Central memory CD8-positive, alpha-beta T cell (primary cell): Measurements from ENCODE around the gene ERMP1.
A peak's percentile ranks its signal among the peaks of the same experiment; 100 is the strongest.

Experiments
- ATAC-seq: fragments of 150-1000 bp; cut with Tn5 transposase; replicated peaks from 2 replicates; pipeline ENCODE4 v1.10.0; 2022; ENCODE audit warnings: mild to moderate bottlenecking, moderate FRiP score, moderate number of reproducible peaks; ENCODE audit not compliant: poor library complexity, severe bottlenecking; ENCODE audit errors: extremely low read depth
- DNase-seq, 2 donors: peaks; one replicate each; pipeline ENCODE4 v3.0.0; 2021; ENCODE audit warnings: low spot score in 2 of 2
- H3K27ac Mint-ChIP-seq: one replicate; pipeline ENCODE4 v1.8.0; 2022; ENCODE audit warnings: low read depth, mild to moderate bottlenecking, moderate library complexity, mixed read lengths
- H3K27me3 Mint-ChIP-seq: one replicate; pipeline ENCODE4 v1.8.0; 2022; ENCODE audit warnings: mixed read lengths
- H3K36me3 Mint-ChIP-seq: one replicate; pipeline ENCODE4 v1.8.0; 2022; ENCODE audit warnings: mild to moderate bottlenecking, moderate library complexity, mixed read lengths; ENCODE audit not compliant: insufficient read depth
- H3K4me1 Mint-ChIP-seq: one replicate; pipeline ENCODE4 v1.8.0; 2022; ENCODE audit warnings: mixed read lengths
- H3K4me3 Mint-ChIP-seq: one replicate; pipeline ENCODE4 v1.8.0; 2022; ENCODE audit warnings: mild to moderate bottlenecking, moderate library complexity, mixed read lengths
- H3K9me3 Mint-ChIP-seq: one replicate; pipeline ENCODE4 v1.8.0; 2022; ENCODE audit warnings: mixed read lengths

Gene ERMP1

DNA sequence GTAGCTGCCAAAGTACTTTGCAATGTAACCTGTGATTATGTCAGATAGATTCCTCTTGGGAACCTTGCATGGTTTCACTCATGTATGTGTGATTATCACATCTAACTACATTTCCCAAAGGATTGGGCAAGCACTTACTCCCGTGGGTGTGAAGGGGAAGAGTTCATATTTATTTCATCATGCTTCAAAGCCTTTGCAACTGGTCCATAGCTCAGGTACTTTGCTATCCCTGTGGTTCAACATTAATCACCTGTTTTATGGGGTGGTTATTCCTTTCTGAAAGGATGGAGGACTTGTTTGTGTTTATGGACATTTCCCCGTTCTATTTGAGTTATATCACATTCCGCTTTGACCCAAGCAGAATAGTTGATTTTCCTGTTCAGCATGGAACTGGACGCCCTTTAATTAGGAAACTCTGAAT is 13.6 kb upstream of the ERMP1 start:
- H3K27ac Mint-ChIP-seq: no peak overlapping the region

GRCh38 chr9:5846096-5846495 is 13.2 kb upstream of the ERMP1 start:
- H3K27me3 Mint-ChIP-seq: no peaks in the 10 kb centered on the region
- no peak overlapping the region for H3K4me3 Mint-ChIP-seq
- peaks cover 54% of the 10 kb centered on the region for H3K4me1 Mint-ChIP-seq
- no peak for ATAC-seq
- H3K27ac Mint-ChIP-seq: no peak overlapping the region
- H3K36me3 Mint-ChIP-seq: peaks cover 13% of the 10 kb centered on the region
- DNase-seq: no peak
- no peaks in the 10 kb centered on the region for H3K9me3 Mint-ChIP-seq

More for the DNA sequence above, 13.6 kb upstream of the ERMP1 start:
- Mint-ChIP-seq H3K27me3 (no peaks in the 10 kb centered on the region), H3K36me3 (peaks cover 13% of the 10 kb centered on the region), H3K9me3 (no peaks in the 10 kb centered on the region), H3K4me1 (peaks cover 54% of the 10 kb centered on the region), H3K4me3 (no peak overlapping the region)
- no peak for ATAC-seq
- DNase-seq: no peak

DNA sequence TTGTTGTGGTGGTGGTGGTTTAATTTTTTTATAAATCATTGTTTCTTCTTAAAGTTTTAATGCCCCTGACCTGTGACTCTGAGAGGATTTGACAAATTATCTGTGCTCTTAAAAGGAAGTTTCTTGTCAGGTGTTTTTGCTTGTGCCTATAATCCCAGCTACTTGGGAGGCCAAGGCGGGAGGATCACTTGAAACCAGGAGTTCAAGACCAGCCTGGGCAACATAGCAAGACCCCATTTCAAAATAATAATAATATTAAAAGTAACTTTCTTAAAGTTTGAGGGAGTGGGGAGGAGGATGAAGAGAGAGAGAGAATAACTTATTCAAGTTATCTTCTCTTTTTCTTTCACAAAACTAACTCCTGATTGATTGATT is 12.2 kb upstream of the ERMP1 start:
- Mint-ChIP-seq H3K27me3 (no peaks in the 10 kb centered on the region), H3K9me3 (no peaks in the 10 kb centered on the region), H3K27ac (peak overlapping the region; percentile 3), H3K4me3 (peak overlapping the region; percentile 64), H3K36me3 (peaks cover 13% of the 10 kb centered on the region), H3K4me1 (peaks cover 56% of the 10 kb centered on the region)
- ATAC-seq: no peak
- no peak for DNase-seq

GRCh38 chr9:5843794-5844471 is 11.0 kb upstream of the ERMP1 start:
- peaks cover 60% of the 10 kb centered on the region for H3K4me1 Mint-ChIP-seq
- H3K4me3 Mint-ChIP-seq: peak overlapping the region; percentile 64

DNA sequence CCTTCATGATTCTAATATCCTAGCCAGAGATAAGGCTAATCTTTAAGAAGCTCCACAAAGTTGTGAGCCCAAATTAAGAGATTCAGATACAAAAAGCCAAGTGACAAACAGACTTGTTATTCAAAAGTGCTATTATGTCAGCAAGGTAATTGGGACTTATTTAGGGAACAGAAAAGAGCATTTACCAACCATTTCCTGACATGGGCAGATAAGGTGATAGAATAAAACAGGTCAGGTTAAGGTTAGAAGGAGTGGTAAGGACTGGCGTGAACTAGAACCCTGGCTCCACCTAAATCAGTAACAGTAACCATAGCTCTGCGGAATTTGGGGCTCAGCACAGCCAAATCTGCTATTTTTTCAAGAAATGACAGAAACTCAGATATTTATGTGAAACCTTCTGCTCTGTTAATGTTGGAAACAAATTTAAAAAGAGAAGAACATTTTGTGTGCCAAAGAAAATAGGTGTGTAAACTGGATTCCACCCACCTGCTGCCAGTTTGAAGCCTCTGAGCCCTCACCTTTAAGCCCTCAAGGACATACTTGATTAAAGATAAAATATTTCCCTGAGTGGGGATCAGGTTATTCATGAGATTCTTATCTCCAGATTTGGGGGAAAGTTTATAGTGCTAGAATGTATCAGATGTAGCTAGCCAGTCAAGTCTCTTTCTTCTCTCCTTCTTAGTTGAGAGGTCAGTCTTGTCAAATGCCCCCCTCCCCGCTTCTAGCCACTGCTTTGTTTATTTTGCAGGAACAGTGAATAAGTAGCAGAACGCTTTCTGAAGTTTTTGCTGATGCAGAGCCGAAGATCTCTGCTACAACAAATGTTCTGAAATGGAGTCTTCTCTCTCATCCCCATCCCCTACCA is 10.2 kb upstream of the ERMP1 start:
- Mint-ChIP-seq H3K4me1 (peaks cover 60% of the 10 kb centered on the region), H3K4me3 (peak overlapping the region; percentile 64), H3K27me3 (no peaks in the 10 kb centered on the region), H3K9me3 (no peaks in the 10 kb centered on the region), H3K36me3 (peaks cover 13% of the 10 kb centered on the region), H3K27ac (peak overlapping the region; percentile 87)
- ATAC-seq (no peak), DNase-seq (no peak)

More at GRCh38 chr9:5843794-5844471, 11.0 kb upstream of the ERMP1 start:
- Mint-ChIP-seq H3K36me3 (peaks cover 13% of the 10 kb centered on the region), H3K27me3 (no peaks in the 10 kb centered on the region), H3K27ac (peak overlapping the region; percentile 3), H3K9me3 (no peaks in the 10 kb centered on the region)
- ATAC-seq (no peak), DNase-seq (no peak)

GRCh38 chr9:5841771-5842573 is 9.1 kb upstream of the ERMP1 start:
- Mint-ChIP-seq H3K4me1 (peaks cover 60% of the 10 kb centered on the region), H3K4me3 (peak overlapping the region; percentile 67), H3K27ac (peak overlapping the region; percentile 87), H3K27me3 (no peaks in the 10 kb centered on the region), H3K36me3 (peaks cover 12% of the 10 kb centered on the region), H3K9me3 (no peaks in the 10 kb centered on the region)
- DNase-seq (peak; percentile 28 to 62), ATAC-seq (peak; percentile 75)

DNA sequence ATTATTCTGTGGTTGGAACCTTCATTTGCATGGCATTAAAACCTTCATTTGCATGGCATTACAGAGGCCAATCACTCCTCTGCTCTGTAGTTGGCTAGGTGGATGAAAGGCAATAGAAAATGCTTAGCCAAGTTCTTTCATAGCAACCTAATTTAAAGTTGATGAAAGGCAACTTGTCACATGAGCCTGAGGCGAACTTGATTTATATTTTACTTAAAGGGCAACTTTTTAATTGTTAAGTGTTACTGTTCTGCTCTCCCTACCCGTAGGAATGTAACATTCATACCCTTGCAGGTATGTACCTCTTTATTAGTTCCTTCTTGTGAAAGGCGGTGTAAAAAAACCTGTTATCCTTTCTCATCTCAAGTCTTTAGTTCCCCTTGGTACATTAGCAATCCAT is 7.9 kb upstream of the ERMP1 start:
- Mint-ChIP-seq H3K4me1 (peaks cover 57% of the 10 kb centered on the region), H3K27ac (peak overlapping the region; percentile 87), H3K9me3 (no peaks in the 10 kb centered on the region), H3K27me3 (no peaks in the 10 kb centered on the region), H3K36me3 (peaks cover 12% of the 10 kb centered on the region), H3K4me3 (peak overlapping the region; percentile 67)
- ATAC-seq (no peak), DNase-seq (no peak)

GRCh38 chr9:5839572-5839902 is 6.6 kb upstream of the ERMP1 start:
- Mint-ChIP-seq H3K4me3 (no peak overlapping the region), H3K4me1 (peaks cover 45% of the 10 kb centered on the region), H3K36me3 (peaks cover 9% of the 10 kb centered on the region), H3K9me3 (no peaks in the 10 kb centered on the region), H3K27me3 (no peaks in the 10 kb centered on the region), H3K27ac (no peak overlapping the region)
- no peak for DNase-seq
- ATAC-seq: no peak

GRCh38 chr9:5838884-5839571 is 6.1 kb upstream of the ERMP1 start:
- H3K36me3 Mint-ChIP-seq: peaks cover 6% of the 10 kb centered on the region
- no peaks in the 10 kb centered on the region for H3K9me3 Mint-ChIP-seq
- ATAC-seq (no peak), DNase-seq (no peak)
- no peaks in the 10 kb centered on the region for H3K27me3 Mint-ChIP-seq
- peaks cover 43% of the 10 kb centered on the region for H3K4me1 Mint-ChIP-seq
- H3K4me3 Mint-ChIP-seq: no peak overlapping the region
- no peak overlapping the region for H3K27ac Mint-ChIP-seq

GRCh38 chr9:5835808-5836207 is 2.9 kb upstream of the ERMP1 start:
- H3K4me1 Mint-ChIP-seq: peaks cover 36% of the 10 kb centered on the region

DNA sequence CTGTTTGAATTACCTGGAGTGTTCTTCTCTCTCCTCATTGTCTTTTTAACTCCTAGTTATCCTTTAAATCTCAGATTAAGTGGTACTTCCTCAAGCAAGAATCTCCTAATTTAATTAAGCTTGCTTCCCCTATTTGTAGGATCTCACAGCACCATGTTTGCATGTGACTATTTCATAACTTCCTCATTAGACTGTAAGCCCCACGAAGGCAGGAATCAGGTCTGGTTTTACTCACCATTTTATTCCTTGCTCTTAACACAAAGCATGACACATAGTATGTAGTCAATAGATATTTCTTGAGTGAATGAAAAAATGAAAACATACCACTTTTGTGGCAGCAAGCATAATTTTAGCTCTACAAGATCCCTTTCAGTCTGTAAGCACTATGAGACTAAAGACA is 1.3 kb upstream of the ERMP1 start:
- DNase-seq (no peak), ATAC-seq (no peak)
- H3K4me3 Mint-ChIP-seq: peak overlapping the region; percentile 31
- no peak overlapping the region for H3K27ac Mint-ChIP-seq
- no peaks in the 10 kb centered on the region for H3K9me3 Mint-ChIP-seq
- H3K27me3 Mint-ChIP-seq: no peaks in the 10 kb centered on the region
- peaks cover 27% of the 10 kb centered on the region for H3K4me1 Mint-ChIP-seq
- H3K36me3 Mint-ChIP-seq: peaks cover 4% of the 10 kb centered on the region

More at GRCh38 chr9:5835808-5836207, 2.9 kb upstream of the ERMP1 start:
- H3K27ac Mint-ChIP-seq: peak overlapping the region; percentile 21
- peaks cover 4% of the 10 kb centered on the region for H3K36me3 Mint-ChIP-seq
- no peak overlapping the region for H3K4me3 Mint-ChIP-seq
- no peak for DNase-seq
- ATAC-seq: no peak
- no peaks in the 10 kb centered on the region for H3K27me3 Mint-ChIP-seq
- H3K9me3 Mint-ChIP-seq: no peaks in the 10 kb centered on the region

DNA sequence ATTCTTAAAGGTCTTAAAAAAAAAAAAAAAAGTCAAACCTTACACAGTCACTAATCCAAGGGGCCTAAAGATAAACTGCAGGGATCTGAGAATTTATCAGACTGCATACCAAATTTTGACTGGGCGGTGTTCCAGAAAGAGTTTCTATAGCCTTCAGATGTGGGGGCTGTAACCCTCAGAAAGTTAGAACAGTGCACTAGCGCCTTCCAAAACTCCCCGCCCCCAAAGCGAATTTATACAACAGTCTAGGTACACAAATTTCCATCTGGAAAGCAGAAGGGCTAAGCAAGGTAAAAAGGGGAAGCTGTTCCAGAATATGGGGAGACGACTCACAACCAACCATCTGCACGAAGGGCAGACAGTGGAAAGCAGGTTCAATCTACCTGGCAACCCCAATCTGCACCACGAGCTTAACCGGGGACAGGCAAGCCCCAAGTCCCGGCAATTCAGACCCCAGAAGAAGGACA is 813 bp downstream of the ERMP1 start:
- Mint-ChIP-seq H3K27ac (peak overlapping the region; percentile 19), H3K27me3 (no peaks in the 10 kb centered on the region), H3K4me3 (peak overlapping the region; percentile 94), H3K9me3 (no peaks in the 10 kb centered on the region), H3K4me1 (peaks cover 34% of the 10 kb centered on the region), H3K36me3 (peaks cover 9% of the 10 kb centered on the region)
- DNase-seq (peak in 1 of 2 donors; percentile 21), ATAC-seq (peak; percentile 21)
